ENCODE results near the gene CREB3. TPM values are rescaled to one million over a fixed set of nuclear protein-coding genes. Genes with fewer than 3 reads are reported as not detected.

CREB3 gene
- total RNA-seq, 1 experiment from 2014 or later = 27.3 TPM

GRCh38 chr9:35716230-35716629 is 16.2 kb upstream of the CREB3 start:
- no peaks in the 10 kb centered on the region for H3K79me2 ChIP-seq (ENCODE audit: insufficient read depth, low read length)
- no peak overlapping the region for H2BK12ac ChIP-seq (ENCODE audit: insufficient read length, low read depth, low read length)
- no peak for DNase-seq
- H2AK5ac ChIP-seq (ENCODE audit: insufficient read length, low read length) = no peak overlapping the region
- H3K27me3 ChIP-seq (ENCODE audit: insufficient read depth, low read length) = no peaks in the 10 kb centered on the region
- no peaks in the 10 kb centered on the region for H3K4me1 ChIP-seq (ENCODE audit: insufficient read depth, low read length)
- WGBS (ENCODE audit: extremely low coverage, insufficient read length, low lambda C conversion rate) = no CpG with 5 or more reads among the region's 4 CpGs
- H3K4ac ChIP-seq (ENCODE audit: low read depth, low read length) = no peak overlapping the region
- no peak overlapping the region for H2BK120ac ChIP-seq (ENCODE audit: low read depth, low read length, poor library complexity, severe bottlenecking)
- no peaks in the 10 kb centered on the region for H3K9me3 ChIP-seq (ENCODE audit: control insufficient read depth, low read depth, low read length)
- no peak for TF ChIP-seq CTCF (conservative IDR thresholded peaks at IDR 0.05)
- H3K23me2 ChIP-seq (ENCODE audit: insufficient read length, low read depth, low read length, poor library complexity, severe bottlenecking) = no peaks in the 10 kb centered on the region
- no peaks in the 10 kb centered on the region for H3K79me1 ChIP-seq (ENCODE audit: insufficient read depth, low read depth, low read length, poor library complexity, severe bottlenecking)
- no peak overlapping the region for H3K27ac ChIP-seq (ENCODE audit: insufficient read length, low read depth, low read length)
- no peak overlapping the region for H3K9ac ChIP-seq (ENCODE audit: extremely low read depth, insufficient read length, low read length)
- H3K4me3 Mint-ChIP-seq = no peak overlapping the region
- no peak overlapping the region for H2BK15ac ChIP-seq (ENCODE audit: low read depth, low read length)
- H3K23ac ChIP-seq (ENCODE audit: insufficient read length, low read depth, low read length) = no peak overlapping the region
- no peaks in the 10 kb centered on the region; the same call in 1 of the 2 replicates for H3K27me3 Mint-ChIP-seq (ENCODE audit: low read depth)
- H4K5ac ChIP-seq (ENCODE audit: insufficient read length, low read depth, low read length) = no peak overlapping the region
- H2BK20ac ChIP-seq (ENCODE audit: low read depth, low read length, poor library complexity, severe bottlenecking) = no peak overlapping the region
- no peak overlapping the region for H3T11ph ChIP-seq (ENCODE audit: low read length)
- no peaks in the 10 kb centered on the region for H3K9me3 Mint-ChIP-seq
- peak overlapping the region in 1 of 3 experiments; percentile 88; a peak in 3 of 7 replicates for H3K27ac Mint-ChIP-seq
- H3K56ac ChIP-seq (ENCODE audit: insufficient read length, low read depth, low read length) = no peak overlapping the region
- no peaks in the 10 kb centered on the region for H4K20me1 ChIP-seq (ENCODE audit: control insufficient read depth, insufficient read depth, insufficient read length)
- no peak overlapping the region for H3K14ac ChIP-seq (ENCODE audit: insufficient read depth, low read length)
- no peak overlapping the region for H4K91ac ChIP-seq (ENCODE audit: insufficient read length, low read depth, low read length)
- no peak overlapping the region for H2BK5ac ChIP-seq (ENCODE audit: insufficient read length, low read length)
- no peak overlapping the region for H3K4me2 ChIP-seq (ENCODE audit: insufficient read depth, insufficient read length, low read length)
- no peak overlapping the region for H2AFZ ChIP-seq (ENCODE audit: low read length)
- no peak overlapping the region for H4K8ac ChIP-seq (replicated peaks; ENCODE audit: insufficient read length, low read depth, low read length)
- H3K4me1 Mint-ChIP-seq = peaks cover 0 to 9% of the 10 kb centered on the region in 2 experiments; a peak in 2 of 4 replicates
- H3K36me3 Mint-ChIP-seq (ENCODE audit: insufficient read depth in 1 of 3, low read depth in 3 of 3) = peaks cover 48 to 97% (median 90%) of the 10 kb centered on the region in 3 experiments
- no peak overlapping the region for H3K18ac ChIP-seq (ENCODE audit: insufficient read length, low read depth, low read length)

Measured in H9 (cell line).